BLaER1 (cell line): ENCODE data around the gene PRRT3.
"Not testable (repeated sequence)": the region's sequence is repeated elsewhere in the genome, so short reads cannot be mapped to it uniquely, and the experiment has no call there.

Source experiments
- H3K27ac ChIP-seq: shearing (Covaris generic); formaldehyde crosslinking; 2 replicates; pipeline ENCODE4 v1.8.1; 2022
- H3K27me3 ChIP-seq: shearing (Covaris generic); formaldehyde crosslinking; 2 replicates; pipeline ENCODE4 v1.8.1; 2022
- H3K36me3 ChIP-seq: shearing (Covaris generic); formaldehyde crosslinking; 2 replicates; pipeline ENCODE4 v1.8.1; 2022
- H3K4me1 ChIP-seq: shearing (Covaris generic); formaldehyde crosslinking; 2 replicates; pipeline ENCODE4 v1.8.1; 2022
- H3K4me2 ChIP-seq: shearing (Covaris generic); formaldehyde crosslinking; 2 replicates; pipeline ENCODE4 v1.8.1; 2022
- H3K4me3 ChIP-seq: shearing (Covaris generic); formaldehyde crosslinking; 2 replicates; pipeline ENCODE4 v1.8.1; 2022
- H3K9ac ChIP-seq: shearing (Covaris generic); formaldehyde crosslinking; 2 replicates; pipeline ENCODE4 v1.8.1; 2022
- H3K9me3 ChIP-seq: shearing (Covaris generic); formaldehyde crosslinking; 2 replicates; pipeline ENCODE4 v1.8.1; 2022
- H4K20me1 ChIP-seq: shearing (Covaris generic); formaldehyde crosslinking; 2 replicates; pipeline ENCODE4 v1.8.1; 2022
- Cebpa-rat ChIP-seq: shearing (Covaris generic); IDR thresholded peaks from 2 replicates; pipeline ENCODE4 v1.8.1; 2022

PRRT3 gene

GRCh38 chr3:9901967-9902366 lies 50.2 kb downstream of the PRRT3 start:
- Histone ChIP-seq H3K4me3 (no peak overlapping the region), H3K27ac (peak overlapping the region; percentile 66), H3K4me2 (peak overlapping the region; percentile 84), H3K4me1 (peaks cover 32% of the 10 kb centered on the region), H3K9me3 (no peaks in the 10 kb centered on the region), H3K9ac (peak overlapping the region; percentile 48; the same call in 1 of the 2 replicates), H4K20me1 (peaks cover 19% of the 10 kb centered on the region), H3K27me3 (no peaks in the 10 kb centered on the region), H3K36me3 (0 out of 2 replicates have a peak, but pooled peaks cover 7% of the 10 kb centered on the region)
- TF ChIP-seq Cebpa-rat, result no peak

- not testable (repeated sequence) for H3K9me3 ChIP-seq, H3K4me3 ChIP-seq, H3K9ac ChIP-seq, H3K27me3 ChIP-seq, H3K27ac ChIP-seq
- Histone ChIP-seq H3K4me2 (0 out of 2 replicates have a peak overlapping the region, but pooled peaks have one; percentile 84), H3K4me1 (peaks cover 32% of the 10 kb centered on the region), H4K20me1 (peaks cover 29% of the 10 kb centered on the region), H3K36me3 (0 out of 2 replicates have a peak, but pooled peaks cover 16% of the 10 kb centered on the region)
Measured at GRCh38 chr3:9900965-9901415, 51.2 kb downstream of the PRRT3 start.

GRCh38 chr3:9899289-9899791 lies 52.9 kb downstream of the PRRT3 start:
- H3K9me3 ChIP-seq, result no peaks in the 10 kb centered on the region
- H3K27ac ChIP-seq, result no peak overlapping the region
- peaks cover 31% of the 10 kb centered on the region for H3K36me3 ChIP-seq
- H3K4me1 ChIP-seq, result peaks cover 45% of the 10 kb centered on the region
- peaks cover 45% of the 10 kb centered on the region for H4K20me1 ChIP-seq
- H3K9ac ChIP-seq, result no peak overlapping the region
- no peak overlapping the region for H3K4me3 ChIP-seq
- H3K27me3 ChIP-seq, result no peaks in the 10 kb centered on the region
- no peak overlapping the region for H3K4me2 ChIP-seq
- TF ChIP-seq Cebpa-rat, result no peak

- Histone ChIP-seq H3K9me3 (no peaks in the 10 kb centered on the region), H3K27me3 (no peaks in the 10 kb centered on the region), H3K27ac (no peak overlapping the region), H3K4me1 (peaks cover 52% of the 10 kb centered on the region), H3K4me2 (no peak overlapping the region), H3K9ac (no peak overlapping the region), H3K4me3 (no peak overlapping the region), H3K36me3 (peaks cover 37% of the 10 kb centered on the region), H4K20me1 (peaks cover 52% of the 10 kb centered on the region)
- TF ChIP-seq Cebpa-rat, result no peak
Measured at GRCh38 chr3:9898467-9899241, 53.6 kb downstream of the PRRT3 start.

- no peak for TF ChIP-seq Cebpa-rat
- H3K27ac ChIP-seq, result no peak overlapping the region
Measured at GRCh38 chr3:9897408-9898372, 54.5 kb downstream of the PRRT3 start.

GRCh38 chr3:9896755-9897407 lies 55.3 kb downstream of the PRRT3 start:
- H3K27ac ChIP-seq, H3K9me3 ChIP-seq, H3K4me2 ChIP-seq, H3K4me3 ChIP-seq, H3K27me3 ChIP-seq, H3K9ac ChIP-seq: not testable (repeated sequence)
- Histone ChIP-seq H4K20me1 (peaks cover 70% of the 10 kb centered on the region), H3K4me1 (peaks cover 52% of the 10 kb centered on the region), H3K36me3 (peaks cover 55% of the 10 kb centered on the region)

More at GRCh38 chr3:9897408-9898372, 54.5 kb downstream of the PRRT3 start:
- H3K27me3 ChIP-seq, result no peaks in the 10 kb centered on the region
- no peaks in the 10 kb centered on the region for H3K9me3 ChIP-seq
- H3K36me3 ChIP-seq, result peaks cover 47% of the 10 kb centered on the region
- no peak overlapping the region for H3K4me2 ChIP-seq
- H4K20me1 ChIP-seq, result peaks cover 62% of the 10 kb centered on the region
- peaks cover 52% of the 10 kb centered on the region for H3K4me1 ChIP-seq
- no peak overlapping the region for H3K9ac ChIP-seq
- H3K4me3 ChIP-seq, result no peak overlapping the region

- H3K27ac ChIP-seq, H3K4me3 ChIP-seq, H3K9me3 ChIP-seq, H3K27me3 ChIP-seq, H3K9ac ChIP-seq, H3K4me2 ChIP-seq: not testable (repeated sequence)
- peaks cover 49% of the 10 kb centered on the region for H3K4me1 ChIP-seq
- peaks cover 82% of the 10 kb centered on the region for H4K20me1 ChIP-seq
- H3K36me3 ChIP-seq, result peaks cover 55% of the 10 kb centered on the region
Measured at GRCh38 chr3:9895715-9896114, 56.5 kb downstream of the PRRT3 start.
